Measurements from ENCODE around the gene TNFRSF1B.

DNA sequence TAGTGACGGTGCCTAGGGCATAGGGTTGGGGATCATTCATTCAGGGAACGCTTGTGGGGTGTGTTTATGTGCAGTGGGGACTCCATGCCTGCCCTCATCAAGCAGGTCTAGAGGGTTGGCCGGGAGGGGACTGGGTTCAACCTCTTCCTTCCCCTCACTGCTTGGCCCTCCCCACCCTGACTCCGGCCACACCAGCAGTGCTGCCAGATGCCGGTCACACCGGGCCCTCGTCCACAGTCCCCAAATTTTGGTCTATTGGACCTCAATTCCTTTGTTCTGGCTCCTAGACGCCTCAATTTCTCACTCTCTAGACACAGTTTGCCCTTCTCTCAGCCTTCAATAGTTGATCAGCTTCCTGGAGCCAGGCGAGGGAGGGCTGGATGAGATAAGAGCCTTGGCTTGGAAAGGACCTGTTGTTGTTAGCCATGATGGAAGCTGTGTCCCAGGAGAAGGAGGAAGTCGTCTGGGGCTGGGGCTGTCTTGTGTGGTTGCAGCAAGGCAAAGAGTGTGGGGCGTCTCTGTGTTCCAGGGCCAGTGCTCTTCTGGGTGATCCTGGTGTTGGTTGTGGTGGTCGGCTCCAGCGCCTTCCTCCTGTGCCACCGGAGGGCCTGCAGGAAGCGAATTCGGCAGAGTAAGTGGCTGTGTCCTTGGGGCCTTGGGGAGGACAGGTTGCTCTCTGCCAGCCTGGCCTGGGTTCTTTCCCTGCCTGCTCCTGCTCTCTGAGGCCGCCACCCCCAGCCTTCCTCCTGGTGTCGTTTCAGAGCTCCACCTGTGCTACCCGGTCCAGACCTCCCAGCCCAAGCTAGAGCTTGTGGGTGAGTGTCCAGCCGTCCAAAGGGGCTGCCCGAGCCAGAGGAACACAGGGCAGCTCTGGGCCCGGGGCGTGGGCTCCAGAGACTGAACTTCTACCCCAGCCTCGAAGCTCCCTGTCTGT lies 41.1 kb upstream of the TNFRSF1B start:
- no peak for TF ChIP-seq POLR2AphosphoS5 (IDR thresholded peaks at IDR 0.05)
- TF ChIP-seq, protein P1, sequence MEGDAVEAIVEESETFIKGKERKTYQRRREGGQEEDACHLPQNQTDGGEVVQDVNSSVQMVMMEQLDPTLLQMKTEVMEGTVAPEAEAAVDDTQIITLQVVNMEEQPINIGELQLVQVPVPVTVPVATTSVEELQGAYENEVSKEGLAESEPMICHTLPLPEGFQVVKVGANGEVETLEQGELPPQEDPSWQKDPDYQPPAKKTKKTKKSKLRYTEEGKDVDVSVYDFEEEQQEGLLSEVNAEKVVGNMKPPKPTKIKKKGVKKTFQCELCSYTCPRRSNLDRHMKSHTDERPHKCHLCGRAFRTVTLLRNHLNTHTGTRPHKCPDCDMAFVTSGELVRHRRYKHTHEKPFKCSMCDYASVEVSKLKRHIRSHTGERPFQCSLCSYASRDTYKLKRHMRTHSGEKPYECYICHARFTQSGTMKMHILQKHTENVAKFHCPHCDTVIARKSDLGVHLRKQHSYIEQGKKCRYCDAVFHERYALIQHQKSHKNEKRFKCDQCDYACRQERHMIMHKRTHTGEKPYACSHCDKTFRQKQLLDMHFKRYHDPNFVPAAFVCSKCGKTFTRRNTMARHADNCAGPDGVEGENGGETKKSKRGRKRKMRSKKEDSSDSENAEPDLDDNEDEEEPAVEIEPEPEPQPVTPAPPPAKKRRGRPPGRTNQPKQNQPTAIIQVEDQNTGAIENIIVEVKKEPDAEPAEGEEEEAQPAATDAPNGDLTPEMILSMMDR (IDR thresholded peaks at IDR 0.05), result no peak
- no peak for TF ChIP-seq POLR2A (IDR thresholded peaks at IDR 0.05)
